HEK293 (cell line): ENCODE data around the gene KCNK1.

Experiments used
- CTCF ChIA-PET: fragments of 350-600 bp; formaldehyde crosslinking; extraction: SDS; loops from one replicate; lab custom pipeline; 2021; ENCODE audit warnings: antibody characterized with exemption; lab: Yijun Ruan, JAX
- POLR2A ChIA-PET: fragments of 300-600 bp; formaldehyde crosslinking; extraction: SDS; loops from one replicate; lab custom pipeline; 2020; ENCODE audit warnings: antibody characterized with exemption, inconsistent platforms; lab: Yijun Ruan, JAX
- H3K27ac ChIP-seq: fragments of 200-500 bp; sonication (Bioruptor generic); 2 replicates; pipeline ENCODE4 v1.5.1; 2014; ENCODE audit warnings: low read depth, low read length, control low read depth, inconsistent platforms; ENCODE audit errors: extremely low read depth
- H3K36me3 ChIP-seq, 2 experiments: fragments of 200-500 bp in 1 of 2; sonication (Bioruptor generic) in 1 of 2; 1 replicate in 1 of 2; 2 replicates in 1 of 2; pipeline ENCODE4 v1.5.1; 2014 to 2017; ENCODE audit warnings: inconsistent platforms in 2 of 2, low read length in 2 of 2; ENCODE audit not compliant: control insufficient read depth in 2 of 2, insufficient read depth in 1 of 2
- H3K4me1 ChIP-seq: fragments of 200-500 bp; sonication (Bioruptor generic); 2 replicates; pipeline ENCODE4 v1.5.1; 2014; ENCODE audit warnings: mild to moderate bottlenecking, low read length, inconsistent platforms; ENCODE audit not compliant: control insufficient read depth, insufficient read depth
- H3K4me3 ChIP-seq: 2 replicates; pipeline ENCODE4 v1.5.1; 2011; ENCODE audit warnings: low read depth, mild to moderate bottlenecking, control low read depth, low read length, moderate library complexity
- H3K9me3 ChIP-seq: fragments of 200-500 bp; sonication (Bioruptor generic); 2 replicates; pipeline ENCODE4 v1.5.1; 2014; ENCODE audit warnings: low read depth, low read length, inconsistent platforms; ENCODE audit not compliant: control insufficient read depth, insufficient read depth
- ATF2 ChIP-seq: fragments of 450-650 bp; formaldehyde crosslinking; IDR thresholded peaks from 2 replicates; pipeline ENCODE4 v1.5.1; 2016; ENCODE audit warnings: missing biosample characterization, missing genetic modification characterization, low read depth
- GLI2 ChIP-seq: fragments of 450-650 bp; formaldehyde crosslinking; IDR thresholded peaks from 2 replicates; pipeline ENCODE4; 2017; ENCODE audit warnings: missing biosample characterization, missing genetic modification characterization, low read depth, borderline replicate concordance
- MYNN ChIP-seq: fragments of 450-650 bp; formaldehyde crosslinking; IDR thresholded peaks from 2 replicates; pipeline ENCODE4 v1.5.1; 2016; ENCODE audit warnings: missing biosample characterization, missing genetic modification characterization, borderline replicate concordance
- ZNF140 ChIP-seq: fragments of 450-650 bp; formaldehyde crosslinking; IDR thresholded peaks from 2 replicates; pipeline ENCODE4 v1.5.1; 2016; ENCODE audit warnings: missing biosample characterization, missing genetic modification characterization
- ZNF366 ChIP-seq: fragments of 450-650 bp; formaldehyde crosslinking; conservative IDR thresholded peaks from 2 replicates; pipeline ENCODE4 v1.5.1; 2016; ENCODE audit warnings: missing biosample characterization, missing genetic modification characterization
- ZNF521 ChIP-seq: fragments of 450-650 bp; formaldehyde crosslinking; IDR thresholded peaks from 2 replicates; pipeline ENCODE4 v1.5.1; 2017; ENCODE audit warnings: missing biosample characterization, mild to moderate bottlenecking, missing genetic modification characterization
- ZNF585B ChIP-seq: fragments of 450-650 bp; formaldehyde crosslinking; IDR thresholded peaks from 2 replicates; pipeline ENCODE4 v1.5.1; 2016; ENCODE audit warnings: missing biosample characterization, missing genetic modification characterization
- ZNF664 ChIP-seq: fragments of 450-650 bp; formaldehyde crosslinking; IDR thresholded peaks from 2 replicates; pipeline ENCODE4 v1.5.1; 2016; ENCODE audit warnings: missing biosample characterization, missing genetic modification characterization
- ZNF747 ChIP-seq: fragments of 450-650 bp; formaldehyde crosslinking; IDR thresholded peaks from 2 replicates; pipeline ENCODE4 v1.5.1; 2016; ENCODE audit warnings: missing biosample characterization, missing genetic modification characterization
- ZNF777 ChIP-seq: fragments of 450-650 bp; formaldehyde crosslinking; IDR thresholded peaks from 2 replicates; pipeline ENCODE4 v1.5.1; 2017; ENCODE audit warnings: missing biosample characterization, missing genetic modification characterization, borderline replicate concordance
- ZNF837 ChIP-seq: fragments of 450-650 bp; formaldehyde crosslinking; IDR thresholded peaks from 2 replicates; pipeline ENCODE4 v1.5.1; 2016; ENCODE audit warnings: missing biosample characterization, missing genetic modification characterization
- ZSCAN30 ChIP-seq: fragments of 450-650 bp; IDR thresholded peaks from 2 replicates; pipeline ENCODE4 v1.5.1; 2018; ENCODE audit warnings: missing biosample characterization, mild to moderate bottlenecking, missing genetic modification characterization, moderate library complexity
- TF ChIP-seq, protein P1 (sequence below): fragments of 450-650 bp; formaldehyde crosslinking; IDR thresholded peaks from 2 replicates; pipeline ENCODE4 v1.5.1; 2016; ENCODE audit warnings: missing biosample characterization, missing genetic modification characterization
- TF ChIP-seq, protein P2 (sequence below): IDR thresholded peaks from 2 replicates; pipeline ENCODE4 v1.6.1; 2011; ENCODE audit warnings: mild to moderate bottlenecking, low read depth, low read length, borderline replicate concordance
- TF ChIP-seq, protein P3 (sequence below): fragments of 450-650 bp; formaldehyde crosslinking; conservative IDR thresholded peaks from 2 replicates; pipeline ENCODE4 v1.5.1; 2016; ENCODE audit warnings: low read depth, missing biosample characterization, missing genetic modification characterization

KCNK1 gene

DNA sequence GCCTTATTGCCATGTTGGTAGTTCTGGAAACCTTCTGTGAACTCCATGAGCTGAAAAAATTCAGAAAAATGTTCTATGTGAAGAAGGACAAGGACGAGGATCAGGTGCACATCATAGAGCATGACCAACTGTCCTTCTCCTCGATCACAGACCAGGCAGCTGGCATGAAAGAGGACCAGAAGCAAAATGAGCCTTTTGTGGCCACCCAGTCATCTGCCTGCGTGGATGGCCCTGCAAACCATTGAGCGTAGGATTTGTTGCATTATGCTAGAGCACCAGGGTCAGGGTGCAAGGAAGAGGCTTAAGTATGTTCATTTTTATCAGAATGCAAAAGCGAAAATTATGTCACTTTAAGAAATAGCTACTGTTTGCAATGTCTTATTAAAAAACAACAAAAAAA is 57.4 kb downstream of the KCNK1 start (continued):
- TF ChIP-seq ATF2 (tag by site-specific recombination), result no peak
- no peak for TF ChIP-seq ZNF366

DNA sequence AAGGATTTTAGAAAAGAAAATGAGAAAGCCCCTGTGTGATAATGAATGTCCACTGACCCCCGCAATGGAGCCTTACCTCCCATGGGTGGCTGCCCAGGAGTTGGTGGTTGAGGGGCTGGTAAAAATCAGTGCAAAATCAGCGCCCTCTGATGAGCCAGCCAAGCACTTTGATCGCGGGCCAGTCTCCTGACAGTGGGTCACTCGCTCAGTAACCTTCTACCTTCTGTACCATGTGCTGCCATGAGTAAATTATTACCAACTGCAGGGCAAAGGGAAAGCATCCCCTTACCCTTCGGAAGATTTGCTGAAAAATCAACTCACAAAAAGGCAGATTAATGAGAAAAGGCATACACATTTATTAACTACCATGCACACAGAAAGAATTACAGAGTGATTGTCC is 58.8 kb downstream of the KCNK1 start:
- TF ChIP-seq, protein P1, sequence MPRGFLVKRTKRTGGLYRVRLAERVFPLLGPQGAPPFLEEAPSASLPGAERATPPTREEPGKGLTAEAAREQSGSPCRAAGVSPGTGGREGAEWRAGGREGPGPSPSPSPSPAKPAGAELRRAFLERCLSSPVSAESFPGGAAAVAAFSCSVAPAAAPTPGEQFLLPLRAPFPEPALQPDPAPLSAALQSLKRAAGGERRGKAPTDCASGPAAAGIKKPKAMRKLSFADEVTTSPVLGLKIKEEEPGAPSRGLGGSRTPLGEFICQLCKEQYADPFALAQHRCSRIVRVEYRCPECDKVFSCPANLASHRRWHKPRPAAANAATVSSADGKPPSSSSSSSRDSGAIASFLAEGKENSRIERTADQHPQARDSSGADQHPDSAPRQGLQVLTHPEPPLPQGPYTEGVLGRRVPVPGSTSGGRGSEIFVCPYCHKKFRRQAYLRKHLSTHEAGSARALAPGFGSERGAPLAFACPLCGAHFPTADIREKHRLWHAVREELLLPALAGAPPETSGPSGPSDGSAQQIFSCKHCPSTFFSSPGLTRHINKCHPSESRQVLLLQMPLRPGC, result no peak
- TF ChIP-seq, protein P2, sequence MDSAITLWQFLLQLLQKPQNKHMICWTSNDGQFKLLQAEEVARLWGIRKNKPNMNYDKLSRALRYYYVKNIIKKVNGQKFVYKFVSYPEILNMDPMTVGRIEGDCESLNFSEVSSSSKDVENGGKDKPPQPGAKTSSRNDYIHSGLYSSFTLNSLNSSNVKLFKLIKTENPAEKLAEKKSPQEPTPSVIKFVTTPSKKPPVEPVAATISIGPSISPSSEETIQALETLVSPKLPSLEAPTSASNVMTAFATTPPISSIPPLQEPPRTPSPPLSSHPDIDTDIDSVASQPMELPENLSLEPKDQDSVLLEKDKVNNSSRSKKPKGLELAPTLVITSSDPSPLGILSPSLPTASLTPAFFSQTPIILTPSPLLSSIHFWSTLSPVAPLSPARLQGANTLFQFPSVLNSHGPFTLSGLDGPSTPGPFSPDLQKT, result no peak
- TF ChIP-seq MYNN (tag by site-specific recombination) (no peak), ZNF140 (no peak), GLI2 (no peak), ZNF777 (tag by site-specific recombination) (no peak), ZNF747 (tag by site-specific recombination) (no peak), ZNF521 (no peak), ZNF585B (tag by site-specific recombination) (no peak), ZNF664 (no peak)
- TF ChIP-seq, protein P3, sequence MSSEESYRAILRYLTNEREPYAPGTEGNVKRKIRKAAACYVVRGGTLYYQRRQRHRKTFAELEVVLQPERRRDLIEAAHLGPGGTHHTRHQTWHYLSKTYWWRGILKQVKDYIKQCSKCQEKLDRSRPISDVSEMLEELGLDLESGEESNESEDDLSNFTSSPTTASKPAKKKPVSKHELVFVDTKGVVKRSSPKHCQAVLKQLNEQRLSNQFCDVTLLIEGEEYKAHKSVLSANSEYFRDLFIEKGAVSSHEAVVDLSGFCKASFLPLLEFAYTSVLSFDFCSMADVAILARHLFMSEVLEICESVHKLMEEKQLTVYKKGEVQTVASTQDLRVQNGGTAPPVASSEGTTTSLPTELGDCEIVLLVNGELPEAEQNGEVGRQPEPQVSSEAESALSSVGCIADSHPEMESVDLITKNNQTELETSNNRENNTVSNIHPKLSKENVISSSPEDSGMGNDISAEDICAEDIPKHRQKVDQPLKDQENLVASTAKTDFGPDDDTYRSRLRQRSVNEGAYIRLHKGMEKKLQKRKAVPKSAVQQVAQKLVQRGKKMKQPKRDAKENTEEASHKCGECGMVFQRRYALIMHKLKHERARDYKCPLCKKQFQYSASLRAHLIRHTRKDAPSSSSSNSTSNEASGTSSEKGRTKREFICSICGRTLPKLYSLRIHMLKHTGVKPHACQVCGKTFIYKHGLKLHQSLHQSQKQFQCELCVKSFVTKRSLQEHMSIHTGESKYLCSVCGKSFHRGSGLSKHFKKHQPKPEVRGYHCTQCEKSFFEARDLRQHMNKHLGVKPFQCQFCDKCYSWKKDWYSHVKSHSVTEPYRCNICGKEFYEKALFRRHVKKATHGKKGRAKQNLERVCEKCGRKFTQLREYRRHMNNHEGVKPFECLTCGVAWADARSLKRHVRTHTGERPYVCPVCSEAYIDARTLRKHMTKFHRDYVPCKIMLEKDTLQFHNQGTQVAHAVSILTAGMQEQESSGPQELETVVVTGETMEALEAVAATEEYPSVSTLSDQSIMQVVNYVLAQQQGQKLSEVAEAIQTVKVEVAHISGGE, result no peak
- CTCF ChIA-PET, result no interaction called here
- Histone ChIP-seq H3K27ac (no peak overlapping the region), H3K36me3 (peaks cover 0 to 6% of the 10 kb centered on the region in 2 experiments; a peak in 1 of 3 replicates), H3K4me3 (no peak overlapping the region), H3K4me1 (no peaks in the 10 kb centered on the region), H3K9me3 (no peaks in the 10 kb centered on the region)
- POLR2A ChIA-PET, result no interaction called here

DNA sequence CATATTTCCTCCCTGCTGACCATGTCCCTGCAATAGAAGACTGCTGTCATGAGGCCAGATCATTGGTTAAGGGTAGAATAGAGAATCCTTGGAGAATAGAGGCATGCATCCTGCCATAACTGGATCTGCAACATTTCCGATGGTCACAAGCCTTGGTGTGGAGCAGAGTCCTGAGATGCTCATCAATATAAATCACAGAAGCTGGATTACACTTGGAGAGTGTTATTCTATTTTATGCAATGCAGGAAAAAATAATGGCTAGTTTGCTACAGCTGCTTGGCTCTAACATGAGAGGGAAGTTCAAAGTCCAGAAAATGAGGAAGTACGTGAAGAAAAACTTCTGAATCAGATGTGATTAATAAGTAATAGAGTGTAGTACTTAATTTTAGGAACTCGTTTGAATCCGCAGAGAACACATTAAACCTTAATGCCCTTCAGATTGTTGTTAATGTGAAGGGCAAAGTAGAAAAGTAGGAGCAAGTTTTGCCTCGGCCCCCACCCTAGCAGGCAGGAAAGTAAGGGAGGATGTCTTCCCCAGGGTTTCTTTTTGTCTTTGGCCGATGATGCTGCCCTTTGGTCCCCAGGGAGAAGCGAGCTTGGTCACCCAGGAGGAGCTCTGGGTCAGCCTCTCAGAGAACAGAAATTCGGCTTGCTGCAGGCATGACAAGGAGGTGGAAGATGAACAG is 59.5 kb downstream of the KCNK1 start:
- CTCF ChIA-PET, result interaction anchor here (0.9 kb wide), 1 partner anchor 59 kb away, joined by 4 read pairs; no protein-coding TSS in a partner anchor
- POLR2A ChIA-PET, result no interaction called here
- Histone ChIP-seq H3K36me3 (peaks cover 0 to 6% of the 10 kb centered on the region in 2 experiments; a peak in 1 of 3 replicates), H3K27ac (no peak overlapping the region), H3K9me3 (no peaks in the 10 kb centered on the region), H3K4me3 (no peak overlapping the region), H3K4me1 (no peaks in the 10 kb centered on the region)
- TF ChIP-seq ZNF777 (tag by site-specific recombination) (no peak), ZSCAN30 (tag by site-specific recombination) (no peak), ZNF837 (no peak)
